ENCODE data around the gene CAMK2B. TPM values are rescaled to one million over a fixed set of nuclear protein-coding genes. Genes with fewer than 3 reads are reported as not detected.

The CAMK2B gene
- total RNA-seq, 1 donor from 2014 or later: 0.09 TPM

DNA sequence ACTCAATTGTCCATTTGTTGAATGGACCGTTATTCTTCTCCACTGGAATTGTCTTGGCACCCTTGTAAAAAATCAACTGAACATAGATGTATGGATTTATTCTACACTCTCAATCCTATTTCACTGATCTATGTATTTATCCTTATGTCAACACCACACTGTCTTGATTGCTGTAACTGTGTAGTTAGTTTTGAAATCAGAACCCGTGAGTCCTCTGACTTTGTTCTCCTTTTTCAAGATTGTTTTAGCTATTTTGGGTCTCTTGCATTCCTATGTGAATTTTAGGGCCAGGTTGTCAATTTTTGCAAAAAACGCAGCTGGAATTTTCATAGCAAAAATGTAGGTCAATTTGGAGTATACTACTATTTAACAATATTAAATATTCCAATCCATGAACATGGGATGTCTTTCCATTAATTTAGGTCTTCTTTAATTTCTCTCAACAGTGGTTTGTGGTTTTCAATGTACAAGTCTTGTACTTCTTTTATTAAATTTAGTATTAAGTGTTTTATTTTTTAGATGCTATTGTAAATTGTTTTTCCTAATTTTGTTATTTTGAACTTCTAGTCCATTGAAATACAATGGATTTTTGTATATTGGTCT is 10.0 kb downstream of the CAMK2B start:
- Mint-ChIP-seq H3K36me3 (no peaks in the 10 kb centered on the region), H3K4me1 (no peaks in the 10 kb centered on the region), H3K9me3 (peaks cover 3% of the 10 kb centered on the region), H3K4me3 (no peak overlapping the region), H3K27me3 (ENCODE audit: insufficient read depth, low read depth) (peaks cover 2% of the 10 kb centered on the region), H3K27ac (no peak overlapping the region)
- Histone ChIP-seq H3K4me1 (no peaks in the 10 kb centered on the region), H3K4me2 (no peak overlapping the region), H3F3A (ENCODE audit: low read depth) (no peaks in the 10 kb centered on the region), H3K9me3 (ENCODE audit: low read depth) (no peaks in the 10 kb centered on the region), H3K36me3 (no peaks in the 10 kb centered on the region), H3K9ac (no peak overlapping the region), H3K79me2 (ENCODE audit: low read depth) (no peaks in the 10 kb centered on the region), H2AFZ (replicated peaks) (no peak overlapping the region), H3K27me3 (peaks cover 72% of the 10 kb centered on the region), H3K27ac (no peak overlapping the region), H4K20me1 (ENCODE audit: low read depth) (no peaks in the 10 kb centered on the region), H3K4me3 (no peak overlapping the region)
- DNase-seq (ENCODE audit: low spot score): no peak
- TF ChIP-seq EZH2phosphoT487 (IDR thresholded peaks at IDR 0.05) (no peak), EZH2 (IDR thresholded peaks at IDR 0.05) (no peak), CTCF (IDR thresholded peaks at IDR 0.05) (no peak)

GRCh38 chr7:44313621-44314031 is 11.8 kb downstream of the CAMK2B start:
- H3K4me3 Mint-ChIP-seq: no peak overlapping the region
- TF ChIP-seq CTCF (IDR thresholded peaks at IDR 0.05) (no peak), EZH2 (IDR thresholded peaks at IDR 0.05) (no peak), EZH2phosphoT487 (IDR thresholded peaks at IDR 0.05) (no peak)
- H3F3A ChIP-seq (ENCODE audit: low read depth): no peaks in the 10 kb centered on the region
- H3K4me1 Mint-ChIP-seq: peaks cover 2% of the 10 kb centered on the region
- H3K9me3 ChIP-seq (ENCODE audit: low read depth): no peaks in the 10 kb centered on the region
- H3K4me3 ChIP-seq: no peak overlapping the region
- H2AFZ ChIP-seq (replicated peaks): no peak overlapping the region
- no peaks in the 10 kb centered on the region for H3K36me3 Mint-ChIP-seq
- no peak overlapping the region for H3K27ac Mint-ChIP-seq
- H3K9me3 Mint-ChIP-seq: peaks cover 3% of the 10 kb centered on the region
- no peaks in the 10 kb centered on the region for H4K20me1 ChIP-seq (ENCODE audit: low read depth)
- H3K36me3 ChIP-seq: no peaks in the 10 kb centered on the region
- no peak for DNase-seq (ENCODE audit: low spot score)
- no peak overlapping the region for H3K9ac ChIP-seq
- H3K27ac ChIP-seq: no peak overlapping the region
- H3K4me1 ChIP-seq: peaks cover 7% of the 10 kb centered on the region
- peaks cover 80% of the 10 kb centered on the region for H3K27me3 ChIP-seq
- H3K4me2 ChIP-seq: no peak overlapping the region
- no peaks in the 10 kb centered on the region for H3K79me2 ChIP-seq (ENCODE audit: low read depth)
- H3K27me3 Mint-ChIP-seq (ENCODE audit: insufficient read depth, low read depth): peaks cover 2% of the 10 kb centered on the region

DNA sequence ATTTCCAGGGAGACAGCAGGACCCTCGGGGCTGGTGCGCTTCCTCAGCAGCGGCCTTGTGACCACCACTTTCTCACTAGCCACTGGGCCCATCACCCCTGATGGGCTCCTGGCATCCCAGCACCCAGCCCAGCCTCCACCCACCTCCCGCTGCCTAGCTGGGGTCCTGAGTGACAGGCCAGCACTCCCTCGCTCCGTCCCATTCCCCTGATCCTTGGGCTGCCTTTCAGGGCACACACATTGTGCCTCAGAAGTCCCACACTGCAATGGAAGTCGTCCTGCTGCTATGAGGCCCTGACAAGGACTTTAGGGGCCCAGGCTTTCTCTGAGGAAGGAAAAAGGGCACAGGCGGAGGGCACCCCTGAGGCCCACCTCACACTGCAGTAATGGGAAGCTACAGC is 12.4 kb downstream of the CAMK2B start:
- Histone ChIP-seq H3K36me3 (no peaks in the 10 kb centered on the region), H3K9ac (no peak overlapping the region), H3K4me3 (no peak overlapping the region), H3K27me3 (peaks cover 82% of the 10 kb centered on the region), H3F3A (ENCODE audit: low read depth) (no peaks in the 10 kb centered on the region), H3K27ac (no peak overlapping the region), H3K4me1 (peaks cover 7% of the 10 kb centered on the region), H3K4me2 (no peak overlapping the region), H3K79me2 (ENCODE audit: low read depth) (no peaks in the 10 kb centered on the region), H3K9me3 (ENCODE audit: low read depth) (no peaks in the 10 kb centered on the region), H4K20me1 (ENCODE audit: low read depth) (no peaks in the 10 kb centered on the region), H2AFZ (replicated peaks) (no peak overlapping the region)
- DNase-seq (ENCODE audit: low spot score): no peak
- peaks cover 2% of the 10 kb centered on the region for H3K27me3 Mint-ChIP-seq (ENCODE audit: insufficient read depth, low read depth)
- H3K4me1 Mint-ChIP-seq: peaks cover 2% of the 10 kb centered on the region
- H3K27ac Mint-ChIP-seq: no peak overlapping the region
- H3K36me3 Mint-ChIP-seq: no peaks in the 10 kb centered on the region
- H3K4me3 Mint-ChIP-seq: no peak overlapping the region
- peaks cover 3% of the 10 kb centered on the region for H3K9me3 Mint-ChIP-seq
- no peak for TF ChIP-seq EZH2phosphoT487 (IDR thresholded peaks at IDR 0.05)
- no peak for TF ChIP-seq EZH2 (IDR thresholded peaks at IDR 0.05)
- TF ChIP-seq CTCF (IDR thresholded peaks at IDR 0.05): no peak
